IgD-negative memory B cell (primary cell): ENCODE results near the gene ELMO2. TPM values are rescaled to one million over a fixed set of nuclear protein-coding genes. Genes with fewer than 3 reads are reported as not detected.

Source experiments
- H3K27ac Mint-ChIP-seq, 3 donors: one replicate each; pipeline ENCODE4 v1.8.0; 2020 to 2022; ENCODE audit warnings: mild to moderate bottlenecking in 3 of 3, mixed read lengths in 3 of 3, moderate library complexity in 1 of 3
- H3K27me3 Mint-ChIP-seq: one replicate; pipeline ENCODE4 v1.8.0; 2021; ENCODE audit warnings: mixed read lengths
- H3K36me3 Mint-ChIP-seq: one replicate; pipeline ENCODE4 v1.8.0; 2020; ENCODE audit warnings: mild to moderate bottlenecking, mixed read lengths
- H3K4me1 Mint-ChIP-seq, 3 donors: one replicate each; pipeline ENCODE4 v1.8.0; 2020 to 2022; ENCODE audit warnings: mixed read lengths in 3 of 3, mild to moderate bottlenecking in 1 of 3
- H3K4me3 Mint-ChIP-seq, 4 donors: one replicate each; pipeline ENCODE4 v1.8.0; 2020 to 2022; ENCODE audit warnings: mild to moderate bottlenecking in 4 of 4, mixed read lengths in 4 of 4, moderate library complexity in 3 of 4
- H3K9me3 Mint-ChIP-seq, 3 donors: one replicate each; pipeline ENCODE4 v1.8.0; 2020 to 2021; ENCODE audit warnings: mixed read lengths in 3 of 3, mild to moderate bottlenecking in 1 of 3
- polyA plus RNA-seq: library from polyadenylated mRNA; unstranded; fragments of 300-500 nt; fragmentation: Illumina TruSeq; gene quantifications from one replicate; pipeline ENCODE4 v1.2.3, GENCODE V29; 2021

Gene ELMO2
- 29.1 TPM for polyA plus RNA-seq

- H3K27ac Mint-ChIP-seq, result peak within 1 kb of the TSS; percentile 92 to 94 (median 93)
- H3K4me1 Mint-ChIP-seq, result peaks cover 27 to 35% (median 35%) of the 10 kb centered on the region in 3 donors
Measured at GRCh38 chr20:46406200-46406985, at the start of gene ELMO2. Gene ELMO2 (minus strand): TSS chr20:46406615. CDS start chr20:46394482, 12,133 bp downstream.

DNA sequence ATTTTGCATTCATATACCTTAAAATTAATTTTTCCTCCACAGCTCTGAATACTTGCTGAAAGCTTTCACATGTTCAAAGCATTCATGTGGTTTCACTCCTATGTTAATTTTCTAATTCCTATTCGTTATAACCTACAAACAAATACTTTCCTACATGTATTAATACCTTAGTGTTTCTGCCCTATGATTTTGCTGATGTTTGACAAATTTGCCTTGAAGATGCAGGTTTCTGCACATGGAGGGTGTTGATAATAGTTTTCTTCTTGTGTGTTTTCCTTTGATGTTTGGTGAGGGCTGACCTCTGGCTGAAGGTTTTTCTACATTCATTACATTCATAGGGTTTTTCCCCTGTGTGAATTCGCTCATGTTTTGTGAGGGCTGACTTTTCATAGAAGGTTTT, 49.3 kb upstream of the ELMO2 start:
- Mint-ChIP-seq H3K27me3 (peaks cover 13% of the 10 kb centered on the region), H3K4me1 (peaks cover 0 to 6% (median 5%) of the 10 kb centered on the region in 3 donors), H3K27ac (no peak overlapping the region), H3K9me3 (peaks cover 11 to 21% (median 20%) of the 10 kb centered on the region in 3 donors), H3K4me3 (no peak overlapping the region), H3K36me3 (peaks cover 1% of the 10 kb centered on the region)

More at GRCh38 chr20:46406200-46406985, at the start of gene ELMO2:
- no peaks in the 10 kb centered on the region for H3K9me3 Mint-ChIP-seq
- H3K27me3 Mint-ChIP-seq, result no peaks in the 10 kb centered on the region
- no peaks in the 10 kb centered on the region for H3K36me3 Mint-ChIP-seq
- H3K4me3 Mint-ChIP-seq, result peak within 1 kb of the TSS; percentile 92 to 100 (median 96)

- Mint-ChIP-seq H3K4me3 (no peak overlapping the region), H3K9me3 (peaks cover 4 to 10% (median 4%) of the 10 kb centered on the region in 3 donors), H3K27ac (no peak overlapping the region), H3K4me1 (no peaks in the 10 kb centered on the region), H3K36me3 (no peaks in the 10 kb centered on the region), H3K27me3 (peaks cover 15% of the 10 kb centered on the region)
Measured at GRCh38 chr20:46446851-46447250, 40.4 kb upstream of the ELMO2 start.

DNA sequence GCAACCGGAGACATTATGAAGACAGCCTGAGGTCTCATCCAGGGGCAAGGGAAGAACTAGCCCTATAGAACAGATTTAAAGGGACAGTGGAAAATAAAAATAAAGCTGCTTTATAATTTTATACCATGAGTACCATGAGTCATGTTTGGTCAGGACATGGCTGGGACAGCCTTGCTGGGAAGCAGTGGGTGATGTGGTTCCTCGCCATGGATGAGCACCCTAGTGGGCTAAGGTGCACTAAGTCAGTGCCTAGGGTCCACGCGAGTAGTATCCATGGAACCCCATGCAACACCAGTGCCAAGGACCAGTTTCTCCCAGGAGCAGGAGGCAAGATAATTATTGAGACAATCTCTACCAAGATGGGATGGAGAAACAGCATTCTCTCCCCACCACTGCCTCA, 33.4 kb upstream of the ELMO2 start:
- Mint-ChIP-seq H3K27ac (no peak overlapping the region), H3K9me3 (peaks cover 0 to 4% (median 4%) of the 10 kb centered on the region in 3 donors), H3K27me3 (peaks cover 18% of the 10 kb centered on the region), H3K36me3 (no peaks in the 10 kb centered on the region), H3K4me3 (no peak overlapping the region), H3K4me1 (no peaks in the 10 kb centered on the region)

GRCh38 chr20:46438156-46438750, 31.8 kb upstream of the ELMO2 start:
- Mint-ChIP-seq H3K4me1 (no peaks in the 10 kb centered on the region), H3K27me3 (peaks cover 20% of the 10 kb centered on the region), H3K4me3 (no peak overlapping the region), H3K9me3 (no peaks in the 10 kb centered on the region), H3K36me3 (no peaks in the 10 kb centered on the region), H3K27ac (no peak overlapping the region)

DNA sequence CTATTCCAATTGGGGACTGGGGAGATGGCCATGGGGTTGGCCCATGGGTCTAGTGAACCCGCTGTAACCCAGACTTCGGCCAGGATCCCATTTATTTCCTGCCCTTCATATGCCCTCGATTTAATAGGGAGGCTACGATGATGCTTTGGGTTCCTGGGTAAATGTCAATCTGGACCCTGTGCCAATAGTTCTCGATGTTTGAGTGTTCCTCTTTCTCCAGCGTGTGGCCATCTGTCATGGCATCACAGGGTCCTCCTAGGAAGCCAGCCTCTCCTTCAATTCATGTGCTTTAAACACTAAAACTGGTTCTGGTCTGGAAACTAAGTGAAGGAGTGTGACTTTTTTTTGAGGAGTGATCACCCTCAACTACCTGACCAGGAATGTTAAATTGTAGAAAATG, 28.7 kb upstream of the ELMO2 start:
- H3K27ac Mint-ChIP-seq, result no peak overlapping the region
- H3K36me3 Mint-ChIP-seq, result no peaks in the 10 kb centered on the region
- H3K9me3 Mint-ChIP-seq, result no peaks in the 10 kb centered on the region
- peaks cover 16% of the 10 kb centered on the region for H3K27me3 Mint-ChIP-seq
- no peak overlapping the region for H3K4me3 Mint-ChIP-seq
- H3K4me1 Mint-ChIP-seq, result no peaks in the 10 kb centered on the region

GRCh38 chr20:46434597-46434996, 28.2 kb upstream of the ELMO2 start:
- peaks cover 14% of the 10 kb centered on the region for H3K27me3 Mint-ChIP-seq
- H3K4me1 Mint-ChIP-seq, result no peaks in the 10 kb centered on the region
- H3K9me3 Mint-ChIP-seq, result no peaks in the 10 kb centered on the region
- no peak overlapping the region for H3K27ac Mint-ChIP-seq
- H3K36me3 Mint-ChIP-seq, result no peaks in the 10 kb centered on the region
- no peak overlapping the region for H3K4me3 Mint-ChIP-seq

DNA sequence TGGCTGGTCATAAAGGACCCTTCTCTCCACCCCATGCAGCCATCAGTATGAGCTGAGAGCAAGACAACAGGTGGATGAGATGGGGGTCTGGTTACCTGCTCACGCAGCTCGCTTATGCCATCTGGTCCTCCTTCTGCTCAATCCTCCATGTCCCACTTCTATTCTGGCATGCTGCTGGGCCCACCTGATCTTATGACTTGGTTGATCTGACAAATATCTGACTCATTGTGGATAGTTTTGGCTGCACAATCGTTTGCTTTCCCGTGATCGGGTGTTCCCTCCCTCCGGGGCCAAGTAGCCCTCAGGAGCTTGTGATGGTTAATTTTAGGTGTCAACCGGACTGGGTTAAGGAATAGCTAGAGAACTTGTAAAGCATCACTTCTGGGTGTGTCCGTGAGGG, 26.6 kb upstream of the ELMO2 start:
- H3K27me3 Mint-ChIP-seq, result peaks cover 17% of the 10 kb centered on the region
- peak overlapping the region in 1 of 3 donors; percentile 2 for H3K27ac Mint-ChIP-seq
- no peak overlapping the region for H3K4me3 Mint-ChIP-seq
- H3K9me3 Mint-ChIP-seq, result no peaks in the 10 kb centered on the region
- no peaks in the 10 kb centered on the region for H3K4me1 Mint-ChIP-seq
- no peaks in the 10 kb centered on the region for H3K36me3 Mint-ChIP-seq

GRCh38 chr20:46430921-46431712, 24.7 kb upstream of the ELMO2 start:
- H3K27me3 Mint-ChIP-seq, result peaks cover 28% of the 10 kb centered on the region
- H3K4me3 Mint-ChIP-seq, result no peak overlapping the region

GRCh38 chr20:46427384-46427783, 21.0 kb upstream of the ELMO2 start:
- no peak overlapping the region for H3K4me3 Mint-ChIP-seq
- no peak overlapping the region for H3K27ac Mint-ChIP-seq
- peaks cover 0 to 2% (median 0%) of the 10 kb centered on the region in 3 donors for H3K9me3 Mint-ChIP-seq
- H3K4me1 Mint-ChIP-seq, result no peaks in the 10 kb centered on the region
- H3K36me3 Mint-ChIP-seq, result no peaks in the 10 kb centered on the region
- peaks cover 33% of the 10 kb centered on the region for H3K27me3 Mint-ChIP-seq

More at GRCh38 chr20:46430921-46431712, 24.7 kb upstream of the ELMO2 start:
- no peaks in the 10 kb centered on the region for H3K9me3 Mint-ChIP-seq
- H3K27ac Mint-ChIP-seq, result no peak overlapping the region
- no peaks in the 10 kb centered on the region for H3K4me1 Mint-ChIP-seq
- H3K36me3 Mint-ChIP-seq, result no peaks in the 10 kb centered on the region

GRCh38 chr20:46423882-46424482, 17.6 kb upstream of the ELMO2 start:
- H3K27ac Mint-ChIP-seq, result no peak overlapping the region
- peaks cover 31% of the 10 kb centered on the region for H3K27me3 Mint-ChIP-seq
- no peaks in the 10 kb centered on the region for H3K4me1 Mint-ChIP-seq
- H3K36me3 Mint-ChIP-seq, result no peaks in the 10 kb centered on the region
- peaks cover 0 to 2% (median 0%) of the 10 kb centered on the region in 3 donors for H3K9me3 Mint-ChIP-seq
- no peak overlapping the region for H3K4me3 Mint-ChIP-seq

DNA sequence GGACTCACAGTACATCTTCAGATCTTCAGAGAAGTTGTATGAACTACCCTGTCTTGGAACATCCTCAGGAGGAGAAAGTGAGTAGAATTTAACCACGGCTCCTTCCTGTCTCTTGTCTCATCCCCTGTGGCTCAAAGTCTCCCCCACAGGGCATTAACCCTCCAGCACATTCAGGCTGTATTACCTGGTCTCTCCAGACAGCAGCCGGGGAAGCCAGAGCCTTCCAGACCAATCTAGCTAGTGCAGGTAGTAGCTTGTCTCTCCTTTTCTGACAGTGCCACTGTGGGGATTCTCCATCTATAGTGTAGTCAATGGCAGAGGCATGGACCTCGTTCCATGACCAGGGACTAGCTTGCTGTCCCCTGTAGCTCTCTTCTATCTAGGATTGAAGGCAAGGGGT, 16.9 kb upstream of the ELMO2 start:
- Mint-ChIP-seq H3K27me3 (peaks cover 31% of the 10 kb centered on the region), H3K27ac (no peak overlapping the region)

GRCh38 chr20:46420878-46421277, 14.5 kb upstream of the ELMO2 start:
- Mint-ChIP-seq H3K9me3 (peaks cover 4 to 8% (median 4%) of the 10 kb centered on the region in 3 donors), H3K4me1 (no peaks in the 10 kb centered on the region), H3K4me3 (no peak overlapping the region), H3K36me3 (no peaks in the 10 kb centered on the region), H3K27me3 (peaks cover 27% of the 10 kb centered on the region), H3K27ac (no peak overlapping the region)

More for the DNA sequence above, 16.9 kb upstream of the ELMO2 start:
- no peaks in the 10 kb centered on the region for H3K36me3 Mint-ChIP-seq
- no peak overlapping the region for H3K4me3 Mint-ChIP-seq
- no peaks in the 10 kb centered on the region for H3K4me1 Mint-ChIP-seq
- peaks cover 0 to 4% (median 0%) of the 10 kb centered on the region in 3 donors for H3K9me3 Mint-ChIP-seq

DNA sequence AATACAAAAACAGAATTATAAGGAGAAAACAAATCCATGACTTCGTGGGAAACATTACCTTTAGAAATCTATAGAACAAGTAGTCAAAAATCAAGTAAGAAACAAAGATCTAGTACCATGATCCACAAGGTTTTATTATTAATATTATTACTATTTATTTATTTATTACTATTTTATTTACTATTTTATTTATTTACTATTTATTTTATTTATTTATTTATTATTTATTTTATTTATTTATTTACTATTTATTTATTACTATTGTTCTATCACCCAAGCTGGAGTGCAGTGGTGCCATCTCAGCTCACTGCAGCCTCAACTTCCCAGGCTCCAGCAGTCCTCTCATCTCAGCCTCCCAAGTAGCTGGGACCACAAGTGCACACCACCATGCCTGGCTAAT, 13.5 kb upstream of the ELMO2 start:
- peaks cover 4 to 8% (median 4%) of the 10 kb centered on the region in 3 donors for H3K9me3 Mint-ChIP-seq
- no peak overlapping the region for H3K27ac Mint-ChIP-seq
- H3K36me3 Mint-ChIP-seq, result no peaks in the 10 kb centered on the region
- H3K4me1 Mint-ChIP-seq, result no peaks in the 10 kb centered on the region
- no peak overlapping the region for H3K4me3 Mint-ChIP-seq
- peaks cover 29% of the 10 kb centered on the region for H3K27me3 Mint-ChIP-seq

- Mint-ChIP-seq H3K9me3 (peaks cover 2 to 8% (median 4%) of the 10 kb centered on the region in 3 donors), H3K4me1 (no peaks in the 10 kb centered on the region), H3K27ac (no peak overlapping the region), H3K4me3 (no peak overlapping the region), H3K36me3 (no peaks in the 10 kb centered on the region), H3K27me3 (peaks cover 16% of the 10 kb centered on the region)
Measured at GRCh38 chr20:46416839-46417238, 10.4 kb upstream of the ELMO2 start.
